Activated naive CD4-positive, alpha-beta T cell treated with anti-CD3 and anti-CD28 coated beads, Interleukin-2, amount 50 U/mL, for 72 hours (primary cell): ENCODE data around the gene SLFN12L. TPM values are rescaled to one million over a fixed set of nuclear protein-coding genes. Genes with fewer than 3 reads are reported as not detected.
"Not testable (repeated sequence)": the region's sequence is repeated elsewhere in the genome, so short reads cannot be mapped to it uniquely, and the experiment has no call there.

ENCODE experiments used
- ATAC-seq, 2 donors: fragments of 150-1000 bp; cut with Tn5 transposase; 2 replicates each; pipeline ENCODE4 v1.10.0; 2021; ENCODE audit warnings: mild to moderate bottlenecking in 2 of 2, moderate library complexity in 2 of 2
- DNase-seq, 2 donors: peaks; one replicate each; pipeline ENCODE4 v3.0.0; 2021 to 2022; ENCODE audit warnings: low spot score in 2 of 2
- H3K27ac Mint-ChIP-seq, 2 donors: one replicate each; pipeline ENCODE4 v1.8.0; 2022; ENCODE audit warnings: mild to moderate bottlenecking in 2 of 2, mixed read lengths in 2 of 2
- H3K36me3 Mint-ChIP-seq, 2 donors: one replicate each; pipeline ENCODE4 v1.8.0; 2022; ENCODE audit warnings: mixed read lengths in 2 of 2
- H3K9me3 Mint-ChIP-seq, 2 donors: one replicate each; pipeline ENCODE4 v1.8.0; 2022; ENCODE audit warnings: mixed read lengths in 2 of 2
- total RNA-seq, 2 donors: library from RNA; stranded (reverse); gene quantifications; one replicate each; pipeline ENCODE4 v1.2.3, GENCODE V29; 2022

SLFN12L gene
- total RNA-seq, 2 donors from 2014 or later = 33.7 to 43.2 TPM

DNA sequence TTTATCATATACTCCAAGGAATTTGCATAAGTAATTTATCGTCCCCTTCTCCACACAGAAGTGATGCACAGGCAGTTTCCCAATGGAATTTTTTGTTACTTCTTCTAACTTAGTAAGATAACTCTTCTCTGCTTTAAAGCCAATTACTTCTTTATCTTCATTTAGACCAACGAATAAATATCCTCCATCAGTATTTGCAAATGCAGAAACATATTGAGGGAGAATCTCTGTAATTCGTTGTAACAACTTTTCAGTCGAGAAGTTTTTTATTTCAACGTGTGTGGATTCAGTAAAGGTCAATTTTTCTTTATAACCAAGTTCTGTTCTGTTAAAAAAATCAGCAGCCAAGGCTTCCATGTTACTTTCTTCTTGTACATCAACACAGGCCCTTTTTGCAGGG lies 58.2 kb downstream of the SLFN12L start:
- Mint-ChIP-seq H3K36me3 (peaks cover 78 to 85% of the 10 kb centered on the region in 2 donors), H3K27ac (no peak overlapping the region), H3K9me3 (peaks cover 22 to 25% of the 10 kb centered on the region in 2 donors)
- ATAC-seq (no peak), DNase-seq (no peak)

GRCh38 chr17:35477248-35477647 lies 60.2 kb downstream of the SLFN12L start:
- ATAC-seq = no peak
- H3K36me3 Mint-ChIP-seq = peaks cover 77 to 83% of the 10 kb centered on the region in 2 donors
- H3K9me3 Mint-ChIP-seq = peaks cover 25 to 29% of the 10 kb centered on the region in 2 donors
- no peak for DNase-seq
- no peak overlapping the region for H3K27ac Mint-ChIP-seq

- ATAC-seq = no peak
Measured at GRCh38 chr17:35476283-35476820, 61.1 kb downstream of the SLFN12L start.

GRCh38 chr17:35468475-35468874 lies 69.0 kb downstream of the SLFN12L start:
- DNase-seq (no peak), ATAC-seq (no peak)
- Mint-ChIP-seq H3K36me3 (peaks cover 24 to 32% of the 10 kb centered on the region in 2 donors), H3K27ac (no peak overlapping the region), H3K9me3 (peaks cover 23 to 24% of the 10 kb centered on the region in 2 donors)

More at GRCh38 chr17:35476283-35476820, 61.1 kb downstream of the SLFN12L start:
- Mint-ChIP-seq H3K27ac (no peak overlapping the region), H3K36me3 (peaks cover 73 to 80% of the 10 kb centered on the region in 2 donors), H3K9me3 (peaks cover 30 to 32% of the 10 kb centered on the region in 2 donors)
- no peak for DNase-seq

GRCh38 chr17:35467824-35468223 lies 69.7 kb downstream of the SLFN12L start:
- ATAC-seq = no peak
- Mint-ChIP-seq H3K9me3 (peaks cover 19 to 20% of the 10 kb centered on the region in 2 donors), H3K27ac (peak overlapping the region in 1 of 2 donors; percentile 40), H3K36me3 (peaks cover 17 to 28% of the 10 kb centered on the region in 2 donors)
- no peak for DNase-seq

GRCh38 chr17:35460354-35460851 lies 77.1 kb downstream of the SLFN12L start:
- H3K27ac Mint-ChIP-seq = peak overlapping the region in 1 of 2 donors; percentile 29
- peak; percentile 85 to 93 for ATAC-seq
- DNase-seq = peak; percentile 33 to 67
- H3K9me3 Mint-ChIP-seq = peaks cover 12 to 20% of the 10 kb centered on the region in 2 donors
- peaks cover 24 to 30% of the 10 kb centered on the region in 2 donors for H3K36me3 Mint-ChIP-seq

- H3K36me3 Mint-ChIP-seq, ATAC-seq, H3K27ac Mint-ChIP-seq, DNase-seq: not testable (repeated sequence)
- peaks cover 11 to 19% of the 10 kb centered on the region in 2 donors for H3K9me3 Mint-ChIP-seq
Measured at GRCh38 chr17:35454035-35454434, 83.4 kb downstream of the SLFN12L start.

DNA sequence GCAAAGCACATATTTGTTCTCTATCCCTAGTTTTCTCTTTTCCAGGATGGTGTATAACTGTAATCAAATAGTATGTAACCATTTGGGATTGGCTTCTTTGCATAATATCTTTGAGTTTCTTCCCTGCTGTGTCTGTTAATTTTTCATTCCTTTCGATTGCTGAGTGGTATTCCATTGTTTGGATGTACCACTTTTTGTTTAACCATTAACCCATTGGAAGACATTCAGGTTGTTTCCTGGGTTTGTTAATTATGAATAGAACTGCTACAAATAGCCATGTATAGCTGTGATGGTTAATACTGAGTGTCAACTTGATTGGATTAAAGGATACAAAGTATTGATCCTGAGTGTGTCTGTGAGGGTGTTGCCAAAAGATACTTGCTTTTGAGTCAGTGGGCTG lies 84.3 kb downstream of the SLFN12L start:
- peaks cover 0 to 2% of the 10 kb centered on the region in 2 donors for H3K36me3 Mint-ChIP-seq
- ATAC-seq (no peak), DNase-seq (no peak)
- no peak overlapping the region for H3K27ac Mint-ChIP-seq
- H3K9me3 Mint-ChIP-seq = peaks cover 4 to 19% of the 10 kb centered on the region in 2 donors

- H3K36me3 Mint-ChIP-seq = peaks cover 0 to 2% of the 10 kb centered on the region in 2 donors
- peaks cover 0 to under 1% of the 10 kb centered on the region in 2 donors for H3K9me3 Mint-ChIP-seq
- DNase-seq = no peak
- no peak for ATAC-seq
- peak overlapping the region in 1 of 2 donors; percentile 53 for H3K27ac Mint-ChIP-seq
Measured at GRCh38 chr17:35449371-35449931, 88.0 kb downstream of the SLFN12L start.

- H3K27ac Mint-ChIP-seq = peak overlapping the region in 1 of 2 donors; percentile 55
- H3K36me3 Mint-ChIP-seq = peaks cover 0 to 7% of the 10 kb centered on the region in 2 donors
- ATAC-seq (no peak), DNase-seq (no peak)
- H3K9me3 Mint-ChIP-seq = no peaks in the 10 kb centered on the region
Measured at GRCh38 chr17:35448899-35449227, 88.6 kb downstream of the SLFN12L start.

- Mint-ChIP-seq H3K36me3 (peaks cover 0 to 13% of the 10 kb centered on the region in 2 donors), H3K9me3 (no peaks in the 10 kb centered on the region)
- ATAC-seq = peak; percentile 96 to 99
Measured at GRCh38 chr17:35448214-35448898, 89.1 kb downstream of the SLFN12L start, which contains the start of gene SLFN13. SLFN13 (minus strand) TSS chr17:35448766; CDS start chr17:35445680, 3,086 bp downstream.

GRCh38 chr17:35447499-35447898 lies 90.0 kb downstream of the SLFN12L start:
- Mint-ChIP-seq H3K9me3 (no peaks in the 10 kb centered on the region), H3K27ac (no peak overlapping the region), H3K36me3 (peaks cover 0 to 13% of the 10 kb centered on the region in 2 donors)
- no peak for ATAC-seq
- no peak for DNase-seq

More at GRCh38 chr17:35448214-35448898, 89.1 kb downstream of the SLFN12L start, which contains the start of gene SLFN13:
- DNase-seq = peak; percentile 90 to 95
- peak within 1 kb of the TSS; percentile 53 to 55 for H3K27ac Mint-ChIP-seq

DNA sequence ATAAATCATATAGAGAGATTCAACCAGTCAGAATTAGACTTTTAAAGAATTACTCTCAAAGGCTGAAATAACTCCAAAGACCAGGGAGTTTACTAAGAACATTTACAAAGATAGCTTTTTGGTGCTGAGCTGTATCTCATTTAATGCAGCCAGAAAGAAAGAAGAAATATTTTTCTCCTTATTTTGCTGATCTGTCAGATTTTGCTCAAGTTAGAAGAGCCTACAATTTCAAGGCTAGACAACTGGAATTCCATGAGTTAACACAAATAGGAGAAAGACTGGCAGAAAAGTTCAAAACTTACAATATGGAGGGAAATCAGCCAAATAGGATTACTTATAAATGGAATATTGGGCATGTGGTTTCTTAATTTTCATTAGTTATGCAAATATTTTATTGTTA lies 99.0 kb downstream of the SLFN12L start:
- ATAC-seq (no peak), DNase-seq (no peak)
- no peak overlapping the region for H3K27ac Mint-ChIP-seq
- peaks cover 0 to 1% of the 10 kb centered on the region in 2 donors for H3K36me3 Mint-ChIP-seq
- no peaks in the 10 kb centered on the region for H3K9me3 Mint-ChIP-seq

GRCh38 chr17:35433075-35433894 lies 104.2 kb downstream of the SLFN12L start:
- ATAC-seq (peak; percentile 85 to 88), DNase-seq (peak in 1 of 2 donors; percentile 65)
- Mint-ChIP-seq H3K36me3 (peaks cover 5 to 6% of the 10 kb centered on the region in 2 donors), H3K9me3 (no peaks in the 10 kb centered on the region), H3K27ac (peak overlapping the region; percentile 88 to 91)

DNA sequence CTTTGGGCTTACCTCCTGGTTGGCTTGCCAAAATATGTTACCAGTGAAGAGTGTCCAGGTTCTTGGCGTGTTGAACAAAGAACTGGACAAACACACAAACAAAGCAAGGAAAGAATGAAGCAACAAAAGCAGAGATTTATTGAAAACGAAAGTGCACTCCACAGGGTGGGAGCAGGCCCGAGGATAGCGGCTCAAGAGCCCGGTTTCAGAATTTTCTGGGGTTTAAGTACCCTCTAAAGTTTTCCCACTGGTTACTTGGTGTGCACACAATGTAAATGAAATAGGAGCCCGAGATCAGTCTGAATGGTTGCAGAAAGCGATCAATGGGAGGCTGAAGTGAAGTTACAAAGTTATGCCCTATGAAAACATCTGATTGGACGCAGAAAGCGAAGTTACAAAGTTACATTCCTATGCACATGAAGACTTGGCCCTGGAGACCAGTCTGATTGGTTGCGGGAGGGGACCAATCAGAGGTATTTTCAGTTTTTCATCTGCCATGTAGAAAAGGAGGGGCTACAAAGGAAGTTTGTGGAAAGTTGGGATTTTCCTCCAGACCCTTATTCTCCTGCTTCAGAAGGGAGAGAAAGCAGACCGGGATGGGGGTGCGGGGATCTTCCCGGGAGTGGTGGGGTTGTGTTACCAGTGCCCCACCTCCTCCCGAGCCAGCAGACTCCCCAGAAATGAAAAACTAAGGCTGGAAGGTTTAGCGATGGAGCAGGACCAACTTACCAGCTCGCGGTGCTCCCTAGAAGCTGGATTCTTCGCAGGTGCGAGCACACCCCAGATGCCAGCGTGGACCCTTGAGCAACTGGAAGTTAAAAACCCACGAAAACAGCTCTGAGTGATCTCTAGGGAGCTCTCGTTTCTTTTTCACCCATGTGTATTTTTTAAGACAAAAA lies 105.1 kb downstream of the SLFN12L start, which contains the start of gene SLFN12:
Gene SLFN12, minus strand, starts transcription at position 325 of the 899 bp plus-strand sequence. CDS start 9,472 bp downstream, outside the sequence.
- Mint-ChIP-seq H3K9me3 (no peaks in the 10 kb centered on the region), H3K27ac (peak within 1 kb of the TSS; percentile 88 to 98), H3K36me3 (peaks cover 5 to 6% of the 10 kb centered on the region in 2 donors)
- ATAC-seq (peak; percentile 83 to 85), DNase-seq (peak in 1 of 2 donors; percentile 46)
